ENCODE measurements around the gene GUCY1A1.

Gene GUCY1A1

DNA sequence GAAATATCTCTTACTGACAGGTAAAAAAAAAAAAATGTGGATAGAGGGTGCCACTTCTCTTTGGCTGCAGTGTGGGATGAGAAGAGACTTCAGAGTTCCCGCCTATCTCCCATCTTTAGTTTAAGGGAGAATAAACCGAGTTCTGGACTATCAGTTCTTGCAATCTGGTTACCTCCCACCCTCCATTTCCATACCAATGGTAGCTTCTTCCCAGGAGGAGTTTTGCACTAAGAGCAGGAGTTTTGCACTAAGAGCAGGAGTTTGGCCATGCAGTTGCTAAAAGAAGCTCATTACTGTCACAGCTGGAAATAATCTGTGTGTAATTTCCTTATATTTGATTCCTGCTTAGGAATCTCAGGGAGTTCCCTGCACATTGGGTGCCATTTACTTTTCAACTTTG lies 81.4 kb downstream of the GUCY1A1 start:
- no peak for DNase-seq (ENCODE audit: low spot score)
- TF ChIP-seq, protein P1, sequence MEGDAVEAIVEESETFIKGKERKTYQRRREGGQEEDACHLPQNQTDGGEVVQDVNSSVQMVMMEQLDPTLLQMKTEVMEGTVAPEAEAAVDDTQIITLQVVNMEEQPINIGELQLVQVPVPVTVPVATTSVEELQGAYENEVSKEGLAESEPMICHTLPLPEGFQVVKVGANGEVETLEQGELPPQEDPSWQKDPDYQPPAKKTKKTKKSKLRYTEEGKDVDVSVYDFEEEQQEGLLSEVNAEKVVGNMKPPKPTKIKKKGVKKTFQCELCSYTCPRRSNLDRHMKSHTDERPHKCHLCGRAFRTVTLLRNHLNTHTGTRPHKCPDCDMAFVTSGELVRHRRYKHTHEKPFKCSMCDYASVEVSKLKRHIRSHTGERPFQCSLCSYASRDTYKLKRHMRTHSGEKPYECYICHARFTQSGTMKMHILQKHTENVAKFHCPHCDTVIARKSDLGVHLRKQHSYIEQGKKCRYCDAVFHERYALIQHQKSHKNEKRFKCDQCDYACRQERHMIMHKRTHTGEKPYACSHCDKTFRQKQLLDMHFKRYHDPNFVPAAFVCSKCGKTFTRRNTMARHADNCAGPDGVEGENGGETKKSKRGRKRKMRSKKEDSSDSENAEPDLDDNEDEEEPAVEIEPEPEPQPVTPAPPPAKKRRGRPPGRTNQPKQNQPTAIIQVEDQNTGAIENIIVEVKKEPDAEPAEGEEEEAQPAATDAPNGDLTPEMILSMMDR (IDR thresholded peaks at IDR 0.05), result no peak
- H3K27ac ChIP-seq, result no peak overlapping the region
- no peak overlapping the region for H3K4me3 ChIP-seq

DNA sequence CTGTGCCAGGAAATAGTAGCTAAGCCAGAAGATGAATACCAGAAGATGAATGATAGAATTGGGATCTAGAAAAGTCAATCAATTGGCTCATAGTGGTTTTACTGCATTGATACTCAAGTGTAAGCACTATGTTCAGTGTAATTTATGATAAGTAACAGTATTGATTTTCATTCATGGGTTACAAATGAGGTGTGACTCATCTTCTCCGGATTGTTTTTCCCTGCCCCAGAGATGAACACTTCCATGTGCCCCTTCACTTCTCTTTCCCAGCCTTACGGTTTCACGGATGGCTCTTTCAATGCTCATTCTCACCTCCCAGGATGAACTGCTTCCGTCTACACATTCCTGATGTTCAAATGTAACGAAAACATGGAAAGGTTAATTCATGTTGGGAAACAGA lies 82.4 kb downstream of the GUCY1A1 start:
- no peak overlapping the region for H3K27ac ChIP-seq
- TF ChIP-seq, protein P1 (IDR thresholded peaks at IDR 0.05), result no peak
- no peak overlapping the region for H3K4me3 ChIP-seq
- no peak for DNase-seq (ENCODE audit: low spot score)

DNA sequence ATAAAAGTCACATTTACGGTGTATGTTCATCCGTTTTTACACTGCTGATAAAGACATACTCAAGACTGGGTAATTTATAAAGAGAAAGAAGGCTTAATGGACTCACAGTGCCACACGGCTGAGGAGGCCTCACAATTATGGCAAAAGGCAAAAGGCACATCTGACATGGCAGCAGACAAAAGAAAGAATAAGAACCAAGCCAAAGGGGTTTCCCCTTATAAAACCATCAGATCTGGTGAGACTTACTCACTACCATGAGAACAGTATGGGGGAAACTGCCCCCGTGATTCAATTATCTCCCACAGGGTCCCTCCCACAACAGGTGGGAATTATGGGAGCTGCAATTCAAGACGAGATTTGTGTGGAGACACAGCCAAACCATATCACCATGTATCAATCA lies 84.9 kb downstream of the GUCY1A1 start:
- H3K4me3 ChIP-seq, result no peak overlapping the region
- no peak for DNase-seq (ENCODE audit: low spot score)
- TF ChIP-seq, protein P1 (IDR thresholded peaks at IDR 0.05), result no peak
- no peak overlapping the region for H3K27ac ChIP-seq

DNA sequence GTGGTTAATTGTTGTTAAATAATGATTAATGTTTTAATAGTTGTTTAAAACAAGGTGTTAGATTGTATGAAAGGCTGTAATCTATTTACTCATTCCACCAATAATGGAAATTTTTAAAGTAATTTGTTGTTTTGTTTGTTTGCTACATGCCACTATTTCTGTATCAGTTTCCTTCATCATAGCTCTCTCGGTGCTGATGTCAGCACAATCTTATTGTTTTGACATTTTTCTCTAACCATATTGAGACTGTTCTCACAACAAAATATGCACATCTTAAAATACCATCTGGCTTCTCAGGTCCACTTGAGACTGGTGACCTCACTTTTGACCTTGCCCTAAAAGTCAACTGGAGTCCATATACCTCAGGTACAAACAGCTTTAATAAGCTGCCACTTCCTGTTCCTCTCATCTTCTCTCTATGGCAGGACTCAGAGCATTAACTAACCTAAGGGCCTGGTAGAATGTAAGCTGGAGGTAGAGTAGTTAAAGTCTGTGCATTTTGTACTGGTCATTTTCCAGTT lies 91.2 kb downstream of the GUCY1A1 start:
- DNase-seq (ENCODE audit: low spot score), result no peak
- Histone ChIP-seq H3K27ac (peak overlapping the region in 1 of 2 donors; percentile 97), H3K4me3 (no peak overlapping the region)
- TF ChIP-seq, protein P1 (IDR thresholded peaks at IDR 0.05), result no peak

DNA sequence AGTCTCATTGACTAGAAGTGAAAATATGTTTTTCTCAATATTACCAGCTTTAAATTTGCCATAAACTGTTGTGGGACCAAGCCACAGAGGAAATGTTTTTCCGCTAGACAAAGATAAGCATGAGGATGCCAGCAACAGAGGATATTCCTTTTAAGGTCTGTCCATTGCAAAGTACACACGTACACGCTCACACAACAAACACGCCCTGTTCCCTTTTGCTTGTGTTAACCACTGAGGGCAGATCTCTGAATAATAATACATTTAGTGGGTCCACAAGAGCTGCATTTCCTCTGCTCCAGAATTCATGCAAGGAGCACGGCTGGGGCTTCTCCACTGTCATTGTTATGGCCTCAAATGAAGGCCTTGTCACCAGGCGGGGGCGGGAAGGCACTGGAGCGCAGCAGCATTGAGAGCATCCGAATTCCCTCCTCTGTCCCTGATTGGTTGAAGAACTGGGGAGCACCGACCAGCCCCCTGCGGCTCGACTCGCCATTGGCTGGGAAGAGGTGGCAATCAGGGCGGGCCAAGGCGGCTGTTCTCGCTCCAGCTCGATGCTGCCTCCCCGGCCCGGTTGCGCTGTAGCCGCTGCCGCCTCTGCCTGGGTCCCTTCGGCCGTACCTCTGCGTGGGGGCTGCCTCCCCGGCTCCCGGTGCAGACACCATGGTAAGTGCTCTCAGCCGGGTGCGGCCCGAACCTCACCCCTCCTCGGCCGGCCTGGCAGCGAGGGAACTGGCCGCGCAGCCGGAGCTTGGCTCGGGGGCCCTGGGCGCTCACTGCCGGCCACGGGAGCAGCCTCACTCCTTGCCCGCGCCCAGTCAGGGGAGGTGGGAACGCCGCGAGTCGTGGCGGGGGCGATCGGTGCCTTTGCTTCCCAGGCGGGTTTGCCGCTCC lies 92.1 kb downstream of the GUCY1A1 start, which contains the start of gene GUCY1B1:
GUCY1B1 (plus strand) TSS at position 541 of the 891 bp plus-strand sequence; CDS start at position 661, 120 bp downstream.
- H3K27ac ChIP-seq, result peak within 1 kb of the TSS; percentile 97
- peak; percentile 96 for DNase-seq (ENCODE audit: low spot score)
- H3K4me3 ChIP-seq, result peak within 1 kb of the TSS; percentile 94
- TF ChIP-seq, protein P1 (IDR thresholded peaks at IDR 0.05), result no peak

DNA sequence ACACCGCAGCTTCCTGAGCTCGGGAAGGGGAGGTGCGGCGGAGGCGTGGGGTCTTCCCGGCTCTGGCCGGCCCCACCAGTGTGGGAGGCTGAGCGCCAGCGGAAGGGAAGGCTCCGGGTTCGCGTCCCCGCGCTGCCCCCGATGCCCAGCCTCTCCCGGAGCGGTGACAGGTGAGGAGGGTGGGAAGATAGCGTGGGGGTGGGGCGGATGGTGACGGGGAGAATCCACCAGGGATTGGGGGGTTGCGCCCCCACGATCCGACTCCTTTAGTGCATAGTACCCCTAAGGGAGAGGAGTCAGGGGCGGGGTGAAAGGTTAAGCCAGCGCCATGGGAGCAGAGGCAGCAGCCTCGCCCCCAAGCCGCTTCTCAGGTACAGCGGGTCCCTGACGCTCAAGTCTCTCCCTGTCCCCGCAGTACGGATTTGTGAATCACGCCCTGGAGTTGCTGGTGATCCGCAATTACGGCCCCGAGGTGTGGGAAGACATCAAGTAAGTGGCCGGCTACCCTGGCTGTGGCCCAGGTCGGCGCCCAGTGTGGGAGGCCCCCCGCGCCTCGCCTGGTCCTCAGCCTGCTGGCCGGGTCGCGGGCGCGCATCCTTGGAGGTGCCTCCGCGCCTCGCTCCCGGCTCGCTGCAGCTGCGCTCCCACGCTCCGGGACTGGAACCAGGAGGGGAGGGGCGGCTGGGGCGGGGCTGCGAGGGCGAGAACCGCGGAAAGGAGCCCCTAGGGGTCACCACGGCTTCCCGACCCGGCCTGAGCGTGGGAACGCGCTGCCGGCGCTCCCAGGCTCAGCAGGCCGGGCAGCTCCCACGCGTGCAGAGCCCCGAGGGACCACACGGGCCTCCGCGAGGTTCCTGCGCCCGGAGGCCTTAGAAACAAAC lies 93.0 kb downstream of the GUCY1A1 start:
- Histone ChIP-seq H3K4me3 (peak overlapping the region; percentile 94), H3K27ac (peak overlapping the region; percentile 97)
- peak; percentile 75 for DNase-seq (ENCODE audit: low spot score)
- TF ChIP-seq, protein P1 (IDR thresholded peaks at IDR 0.05), result no peak
